ENCODE results near the gene PLXDC1.

DNA sequence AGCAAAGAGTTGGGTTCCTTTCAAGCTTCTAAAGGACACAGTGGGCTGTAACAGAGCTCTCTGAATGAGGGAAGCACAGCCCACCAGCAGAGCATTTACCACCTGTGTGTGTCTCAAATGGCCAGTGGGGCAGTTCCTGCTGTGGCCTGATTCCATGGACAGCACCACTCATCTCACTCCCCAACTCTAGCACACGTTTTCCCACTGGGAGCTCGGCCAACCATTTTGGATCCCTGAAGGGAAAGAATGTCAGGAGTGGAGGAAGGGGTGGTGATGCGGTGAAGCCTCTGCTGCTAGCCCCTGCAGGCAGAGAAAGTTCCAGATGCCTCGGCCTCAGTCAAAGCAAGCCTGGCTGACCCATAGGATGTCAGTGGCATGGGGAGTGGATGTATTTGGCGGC lies 86.6 kb downstream of the PLXDC1 start:
- TF ChIP-seq, protein P1, sequence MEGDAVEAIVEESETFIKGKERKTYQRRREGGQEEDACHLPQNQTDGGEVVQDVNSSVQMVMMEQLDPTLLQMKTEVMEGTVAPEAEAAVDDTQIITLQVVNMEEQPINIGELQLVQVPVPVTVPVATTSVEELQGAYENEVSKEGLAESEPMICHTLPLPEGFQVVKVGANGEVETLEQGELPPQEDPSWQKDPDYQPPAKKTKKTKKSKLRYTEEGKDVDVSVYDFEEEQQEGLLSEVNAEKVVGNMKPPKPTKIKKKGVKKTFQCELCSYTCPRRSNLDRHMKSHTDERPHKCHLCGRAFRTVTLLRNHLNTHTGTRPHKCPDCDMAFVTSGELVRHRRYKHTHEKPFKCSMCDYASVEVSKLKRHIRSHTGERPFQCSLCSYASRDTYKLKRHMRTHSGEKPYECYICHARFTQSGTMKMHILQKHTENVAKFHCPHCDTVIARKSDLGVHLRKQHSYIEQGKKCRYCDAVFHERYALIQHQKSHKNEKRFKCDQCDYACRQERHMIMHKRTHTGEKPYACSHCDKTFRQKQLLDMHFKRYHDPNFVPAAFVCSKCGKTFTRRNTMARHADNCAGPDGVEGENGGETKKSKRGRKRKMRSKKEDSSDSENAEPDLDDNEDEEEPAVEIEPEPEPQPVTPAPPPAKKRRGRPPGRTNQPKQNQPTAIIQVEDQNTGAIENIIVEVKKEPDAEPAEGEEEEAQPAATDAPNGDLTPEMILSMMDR (IDR thresholded peaks at IDR 0.05; ENCODE audit: insufficient read depth, low read length) = no peak
- TF ChIP-seq, protein P2, sequence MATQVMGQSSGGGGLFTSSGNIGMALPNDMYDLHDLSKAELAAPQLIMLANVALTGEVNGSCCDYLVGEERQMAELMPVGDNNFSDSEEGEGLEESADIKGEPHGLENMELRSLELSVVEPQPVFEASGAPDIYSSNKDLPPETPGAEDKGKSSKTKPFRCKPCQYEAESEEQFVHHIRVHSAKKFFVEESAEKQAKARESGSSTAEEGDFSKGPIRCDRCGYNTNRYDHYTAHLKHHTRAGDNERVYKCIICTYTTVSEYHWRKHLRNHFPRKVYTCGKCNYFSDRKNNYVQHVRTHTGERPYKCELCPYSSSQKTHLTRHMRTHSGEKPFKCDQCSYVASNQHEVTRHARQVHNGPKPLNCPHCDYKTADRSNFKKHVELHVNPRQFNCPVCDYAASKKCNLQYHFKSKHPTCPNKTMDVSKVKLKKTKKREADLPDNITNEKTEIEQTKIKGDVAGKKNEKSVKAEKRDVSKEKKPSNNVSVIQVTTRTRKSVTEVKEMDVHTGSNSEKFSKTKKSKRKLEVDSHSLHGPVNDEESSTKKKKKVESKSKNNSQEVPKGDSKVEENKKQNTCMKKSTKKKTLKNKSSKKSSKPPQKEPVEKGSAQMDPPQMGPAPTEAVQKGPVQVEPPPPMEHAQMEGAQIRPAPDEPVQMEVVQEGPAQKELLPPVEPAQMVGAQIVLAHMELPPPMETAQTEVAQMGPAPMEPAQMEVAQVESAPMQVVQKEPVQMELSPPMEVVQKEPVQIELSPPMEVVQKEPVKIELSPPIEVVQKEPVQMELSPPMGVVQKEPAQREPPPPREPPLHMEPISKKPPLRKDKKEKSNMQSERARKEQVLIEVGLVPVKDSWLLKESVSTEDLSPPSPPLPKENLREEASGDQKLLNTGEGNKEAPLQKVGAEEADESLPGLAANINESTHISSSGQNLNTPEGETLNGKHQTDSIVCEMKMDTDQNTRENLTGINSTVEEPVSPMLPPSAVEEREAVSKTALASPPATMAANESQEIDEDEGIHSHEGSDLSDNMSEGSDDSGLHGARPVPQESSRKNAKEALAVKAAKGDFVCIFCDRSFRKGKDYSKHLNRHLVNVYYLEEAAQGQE (IDR thresholded peaks at IDR 0.05; ENCODE audit: insufficient replicate concordance, low read depth) = no peak
- TF ChIP-seq POLR2AphosphoS5 (IDR thresholded peaks at IDR 0.05; ENCODE audit: low read depth) = no peak
